Activated CD4-positive, alpha-beta T cell treated with anti-CD3 and anti-CD28 coated beads, Interleukin-2, amount 50 U/mL, for 48 hours (primary cell): ENCODE measurements around the gene KLHL34.

Experiments
- DNase-seq, 2 experiments: peaks; one replicate each; pipeline ENCODE4 v3.0.0-alpha.2; 2020

Gene KLHL34

DNA sequence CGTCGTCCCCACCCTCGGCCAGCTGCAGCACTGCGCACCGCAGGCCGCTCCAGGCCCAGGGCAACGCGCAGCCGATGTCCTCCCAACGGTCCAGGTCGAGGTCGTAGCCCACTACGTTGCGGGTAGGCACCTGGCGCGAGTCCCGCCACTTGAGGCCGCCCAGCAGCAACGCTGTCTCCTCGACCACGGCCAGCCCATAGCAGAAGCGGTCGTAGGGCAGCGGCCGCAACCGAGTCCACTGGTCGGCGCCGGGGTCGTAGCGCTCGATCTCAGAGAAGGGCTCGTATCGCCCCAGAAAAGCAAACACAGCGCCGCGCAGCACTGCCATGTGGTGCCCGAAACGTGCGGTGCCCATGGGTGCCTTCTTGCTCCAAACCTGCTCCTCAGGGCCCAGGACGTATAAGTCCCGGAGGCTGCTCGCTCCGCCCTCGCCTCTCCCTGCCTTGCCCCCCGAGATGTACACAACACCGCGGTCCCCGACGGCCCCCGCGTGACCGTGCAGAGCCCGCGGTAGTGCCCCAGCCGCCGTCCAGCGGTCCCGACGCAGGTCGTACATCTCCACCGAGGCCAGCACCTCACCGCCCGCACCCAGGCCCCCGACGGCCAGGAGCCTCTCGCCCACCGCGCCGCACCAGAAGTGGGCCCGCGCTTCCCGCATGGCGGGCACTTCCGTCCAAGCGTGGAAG lies 2.1 kb downstream of the KLHL34 start:
- DNase-seq: no peak

DNA sequence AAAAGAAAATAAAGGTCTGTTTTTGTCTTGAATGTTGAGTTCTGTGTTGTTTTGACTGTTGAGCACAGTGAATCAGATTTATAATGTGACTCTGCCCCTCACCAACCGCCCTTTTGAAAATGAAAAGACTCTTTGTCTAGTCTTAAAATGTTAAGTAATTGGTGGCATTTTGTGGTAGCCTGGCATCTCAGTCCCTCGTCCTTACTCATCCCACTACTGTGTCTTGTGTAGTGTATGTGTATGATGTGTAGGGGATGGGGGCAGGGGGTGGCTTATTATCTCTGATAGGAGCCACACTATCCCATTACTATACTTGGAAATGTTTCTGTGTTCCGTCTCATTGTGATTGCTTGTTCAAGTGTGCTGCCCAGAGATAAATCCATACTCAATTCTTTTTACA lies 12.2 kb downstream of the KLHL34 start:
- DNase-seq: no peak

DNA sequence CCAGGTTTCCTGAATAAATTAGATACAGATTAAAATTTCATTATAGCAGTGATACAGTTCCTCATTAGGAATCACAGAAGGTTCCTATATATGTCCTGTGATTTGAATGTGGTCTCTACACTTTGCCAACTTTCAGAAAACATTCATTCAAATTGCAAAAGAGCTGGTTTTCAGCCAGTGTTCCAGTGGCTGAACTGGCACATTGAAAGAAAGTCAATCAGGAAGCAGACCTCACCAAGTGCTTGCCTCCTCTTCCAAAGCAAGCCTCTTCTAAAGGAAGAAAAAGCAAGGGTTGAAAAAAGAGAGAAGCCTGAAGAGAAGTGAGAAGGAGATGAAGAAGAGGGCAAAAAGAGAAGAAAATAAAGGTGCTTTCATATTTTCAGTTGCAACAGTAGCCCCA lies 12.7 kb downstream of the KLHL34 start:
- DNase-seq: no peak

DNA sequence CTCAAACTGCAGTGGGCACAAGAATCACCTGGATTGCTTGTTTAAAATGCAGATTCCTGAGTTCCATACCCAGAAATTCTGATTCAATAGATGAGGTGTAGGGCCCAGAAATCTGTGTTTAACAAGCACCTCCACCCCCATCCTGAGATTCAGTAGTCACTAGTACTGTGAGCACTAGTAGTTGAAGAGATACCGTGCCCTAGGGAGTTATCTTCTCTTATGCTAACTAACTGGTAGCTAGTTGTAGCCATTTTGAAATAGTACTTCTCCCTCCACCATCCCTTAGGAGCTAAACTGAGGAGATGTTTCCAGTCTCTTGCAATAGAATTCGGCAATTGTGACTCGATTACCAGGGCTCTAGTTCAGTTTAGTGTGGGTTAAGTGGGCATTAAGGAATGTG lies 18.4 kb downstream of the KLHL34 start:
- DNase-seq: no peak

DNA sequence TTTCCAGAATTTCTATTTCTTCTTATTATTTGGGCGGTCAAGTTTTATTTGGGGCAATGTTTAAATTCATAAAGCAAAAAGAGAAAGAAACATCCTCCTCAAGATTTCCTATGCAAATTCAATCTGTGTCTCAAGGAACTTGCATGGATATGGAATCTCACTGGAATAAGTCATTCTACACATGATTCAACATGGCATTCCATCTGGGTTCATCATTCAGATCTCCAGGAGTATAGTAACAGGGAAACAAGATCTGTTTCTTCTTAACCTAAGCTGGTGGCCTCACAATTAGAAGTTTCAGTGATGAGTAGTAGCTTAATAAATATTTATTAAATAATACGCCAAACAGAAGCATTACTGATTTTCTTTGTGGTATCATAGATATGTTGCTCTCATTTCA lies 19.8 kb downstream of the KLHL34 start:
- no peak for DNase-seq

DNA sequence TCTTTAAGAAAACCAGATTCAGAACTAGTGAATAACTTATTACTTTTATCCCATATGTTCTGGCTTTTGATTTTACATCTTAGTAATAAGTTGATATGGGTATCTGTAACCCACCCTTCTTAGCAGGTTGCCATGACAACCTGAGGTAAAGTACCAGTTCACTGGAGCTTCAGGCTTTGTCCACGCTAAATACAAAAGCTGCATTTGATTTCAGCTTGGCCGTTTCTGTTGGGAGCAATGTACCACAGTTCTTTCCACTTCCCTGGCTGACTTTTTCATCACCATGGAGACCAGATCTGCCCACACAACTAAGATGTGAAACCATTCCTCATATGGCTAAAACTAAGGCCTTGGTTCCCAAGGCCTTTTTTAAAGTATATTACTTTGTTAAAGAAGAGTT lies 26.1 kb downstream of the KLHL34 start:
- DNase-seq: no peak

DNA sequence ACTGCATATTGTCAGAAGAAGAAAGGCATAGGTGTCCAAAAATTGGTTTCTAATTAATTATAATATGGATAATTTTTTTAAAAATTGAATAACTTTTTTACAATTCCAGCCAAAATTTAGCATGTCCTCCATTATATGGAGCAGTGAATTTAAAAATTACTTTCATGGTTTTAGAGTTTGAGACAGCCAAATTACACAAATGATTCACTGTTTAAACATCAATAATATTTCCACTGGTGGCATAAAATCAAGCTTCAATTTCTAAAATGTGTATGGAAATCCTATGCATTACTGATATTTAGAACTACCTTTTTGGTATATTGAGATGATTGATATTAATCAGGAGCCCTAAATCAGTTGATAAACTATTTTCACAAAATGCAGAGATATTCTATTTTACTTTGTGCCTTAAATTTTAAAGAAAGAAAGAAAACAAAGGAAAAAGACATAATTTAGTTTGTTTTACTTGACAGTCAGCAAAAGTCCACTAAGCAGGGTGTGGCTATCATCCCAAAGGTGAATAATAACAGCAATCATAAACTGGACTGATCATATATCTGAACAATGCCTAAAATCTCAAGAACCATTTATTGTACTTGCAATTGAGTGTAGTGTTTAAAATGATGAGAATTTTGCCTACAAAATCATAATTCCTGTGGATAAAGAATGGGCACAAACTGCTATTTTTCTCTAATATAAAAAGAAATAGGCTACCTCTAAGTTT lies 34.2 kb downstream of the KLHL34 start:
- DNase-seq: no peak

DNA sequence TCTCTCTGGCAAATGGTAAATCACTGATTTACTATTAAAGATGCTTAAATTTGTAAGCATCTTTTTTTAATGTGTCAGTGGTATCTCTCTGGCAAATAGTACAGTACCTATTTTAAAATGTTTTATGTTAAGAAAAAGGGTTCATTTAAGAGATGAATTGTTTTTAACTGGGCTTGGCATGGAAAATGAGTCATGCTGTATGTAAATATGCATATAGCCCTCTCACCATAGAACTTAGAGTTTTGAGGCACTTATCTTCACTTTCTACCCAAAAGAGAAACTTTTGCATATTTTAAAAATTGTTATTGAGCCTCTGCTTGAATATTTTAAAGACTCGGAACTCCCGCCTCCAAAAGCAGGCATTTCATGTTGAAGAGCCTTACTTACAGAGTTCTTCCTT lies 37.9 kb downstream of the KLHL34 start:
- DNase-seq: no peak

DNA sequence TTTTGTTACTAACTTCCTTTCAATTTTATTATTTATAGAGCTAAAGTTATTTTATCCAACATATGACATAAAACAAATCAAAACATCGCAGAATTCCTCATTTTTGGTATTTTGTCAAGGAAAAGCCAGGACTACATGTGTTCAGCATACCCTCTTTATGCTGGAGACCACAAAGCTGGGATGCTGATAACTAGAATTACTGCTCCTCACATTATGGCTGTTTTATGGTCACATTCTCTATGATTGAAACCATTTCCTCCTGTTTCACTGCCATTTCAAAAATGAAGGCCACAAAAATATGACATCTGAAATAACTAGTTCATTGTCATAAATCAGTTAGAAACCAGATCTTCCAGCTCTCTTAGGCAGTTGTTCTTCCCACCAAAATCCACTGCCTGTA lies 41.7 kb downstream of the KLHL34 start:
- DNase-seq: no peak

DNA sequence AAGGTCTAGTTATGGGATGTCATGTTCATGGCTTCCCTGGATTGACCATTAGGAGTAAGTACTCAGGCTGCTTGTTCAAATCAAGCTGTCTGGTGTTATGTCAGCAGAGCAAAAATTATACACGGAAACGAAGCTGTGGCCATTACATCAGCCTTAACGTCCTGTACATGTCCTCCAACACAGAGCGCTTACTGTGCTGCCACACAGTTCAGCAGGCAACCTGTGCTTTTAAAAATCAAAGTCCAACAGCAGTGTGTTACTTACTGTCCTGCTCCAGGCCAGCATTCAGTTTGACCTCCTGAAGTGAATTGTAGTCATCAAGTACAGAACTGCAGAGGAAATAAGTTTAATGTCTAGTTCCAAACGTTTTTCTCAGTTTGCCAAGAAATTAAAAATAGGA lies 46.0 kb downstream of the KLHL34 start:
- no peak for DNase-seq

DNA sequence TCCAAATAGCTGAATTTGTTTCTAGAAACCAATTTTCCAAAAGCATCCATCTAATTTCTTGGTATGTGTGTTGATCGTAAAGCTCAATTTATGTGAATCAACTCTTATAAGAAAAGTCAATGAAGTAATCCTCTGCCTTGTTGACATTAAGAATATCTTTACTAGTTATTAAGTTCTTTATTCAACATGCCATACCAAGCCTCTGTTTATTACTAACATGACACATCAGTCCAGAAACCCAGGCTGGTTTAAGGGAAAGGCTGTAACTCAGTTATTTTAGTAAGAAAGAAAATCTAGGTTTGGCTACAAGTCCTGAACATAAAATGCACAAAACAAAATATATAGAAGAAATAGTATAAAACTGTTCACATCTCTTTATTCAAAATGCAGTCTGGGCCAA lies 48.0 kb downstream of the KLHL34 start:
- DNase-seq: no peak

DNA sequence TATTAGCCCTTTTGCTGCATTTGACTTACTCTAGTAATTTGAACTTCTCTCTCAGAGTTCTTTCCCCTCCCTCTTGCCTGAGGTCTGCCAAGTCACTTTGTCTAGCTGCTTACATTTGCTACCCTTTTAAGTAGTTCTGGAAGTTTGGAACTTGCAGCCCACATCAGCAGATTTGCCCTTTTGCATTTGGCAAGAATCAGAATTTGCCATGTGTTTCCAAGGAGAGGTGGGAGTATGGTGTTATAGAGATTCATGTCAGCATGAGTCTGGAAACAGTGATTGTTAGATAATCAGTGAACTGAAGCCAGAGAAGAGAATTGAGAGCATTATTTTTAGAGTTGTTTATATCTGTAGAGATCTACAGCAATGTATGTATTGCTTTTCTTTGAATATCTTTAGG lies 52.1 kb downstream of the KLHL34 start:
- no peak for DNase-seq
